SK-N-SH treated with all-trans-retinoic acid at 6 μM for 48 hours (cell line): Measurements from ENCODE around the gene TRPM7.
"Not testable (repeated sequence)": the region's sequence is repeated elsewhere in the genome, so short reads cannot be mapped to it uniquely, and the experiment has no call there.

ENCODE experiments used
- ATAC-seq: fragments of 200-7000 bp; cut with Tn5 transposase; 3 replicates; pipeline ENCODE4 v1.9.1; 2020; ENCODE audit warnings: mild to moderate bottlenecking, moderate library complexity
- ARNTL ChIP-seq: fragments of 450-650 bp; formaldehyde crosslinking; IDR thresholded peaks from 2 replicates; pipeline ENCODE4 v1.5.0; 2020; ENCODE audit warnings: low read depth, mild to moderate bottlenecking, moderate library complexity, borderline replicate concordance
- BACH2 ChIP-seq: fragments of 250-450 bp; sonication (Bioruptor Pico); IDR thresholded peaks from 2 replicates; pipeline ENCODE4 v1.9.0; 2021; ENCODE audit warnings: mild to moderate bottlenecking, borderline replicate concordance
- CSDC2 ChIP-seq: fragments of 250-450 bp; sonication (Bioruptor Pico); IDR thresholded peaks from 2 replicates; pipeline ENCODE4 v1.5.0; 2020; ENCODE audit warnings: mild to moderate bottlenecking, moderate library complexity
- CSRNP3 ChIP-seq: fragments of 250-450 bp; sonication (Bioruptor Pico); IDR thresholded peaks from 2 replicates; pipeline ENCODE4 v1.5.1; 2021; ENCODE audit warnings: mild to moderate bottlenecking, moderate library complexity
- ISL1 ChIP-seq: fragments of 250-450 bp; sonication (Bioruptor Pico); IDR thresholded peaks from 2 replicates; pipeline ENCODE4 v2.1.2; 2022; ENCODE audit warnings: mild to moderate bottlenecking, moderate library complexity
- OSR1 ChIP-seq: fragments of 250-450 bp; sonication (Bioruptor Pico); IDR thresholded peaks from 2 replicates; pipeline ENCODE4 v1.8.0; 2022; ENCODE audit warnings: moderate library complexity, mild to moderate bottlenecking, inconsistent platforms
- PPARA ChIP-seq: fragments of 250-450 bp; sonication (Bioruptor Pico); IDR thresholded peaks from 2 replicates; pipeline ENCODE4 v1.5.0; 2020; ENCODE audit warnings: mild to moderate bottlenecking, borderline replicate concordance
- RARB ChIP-seq: fragments of 250-450 bp; sonication (Bioruptor Pico); IDR thresholded peaks from 2 replicates; pipeline ENCODE4 v1.8.0; 2021; ENCODE audit warnings: mild to moderate bottlenecking, moderate library complexity
- TCF4 ChIP-seq: fragments of 250-450 bp; sonication (Bioruptor Pico); IDR thresholded peaks from 2 replicates; pipeline ENCODE4 v1.8.0; 2021; ENCODE audit warnings: mild to moderate bottlenecking, moderate library complexity, borderline replicate concordance
- TOX ChIP-seq: fragments of 250-450 bp; sonication (Bioruptor Pico); IDR thresholded peaks from 2 replicates; pipeline ENCODE4 v1.8.0; 2021; ENCODE audit warnings: mild to moderate bottlenecking, moderate library complexity, borderline replicate concordance
- TSHZ2 ChIP-seq: fragments of 250-450 bp; sonication (Bioruptor Pico); IDR thresholded peaks from 2 replicates; pipeline ENCODE4 v1.5.0; 2020; ENCODE audit warnings: mild to moderate bottlenecking, moderate library complexity
- ZFP30 ChIP-seq: fragments of 450-650 bp; formaldehyde crosslinking; IDR thresholded peaks from 2 replicates; pipeline ENCODE4 v1.5.0; 2022; ENCODE audit warnings: mild to moderate bottlenecking, moderate library complexity
- ZNF565 ChIP-seq: fragments of 450-650 bp; formaldehyde crosslinking; conservative IDR thresholded peaks from 2 replicates; pipeline ENCODE4 v1.5.0; 2020; ENCODE audit warnings: low read depth, mild to moderate bottlenecking, moderate library complexity
- ZNF8 ChIP-seq: fragments of 450-650 bp; formaldehyde crosslinking; IDR thresholded peaks from 2 replicates; pipeline ENCODE4 v1.5.0; 2020; ENCODE audit warnings: mild to moderate bottlenecking, moderate library complexity
- TF ChIP-seq, protein P1 (sequence below): fragments of 250-450 bp; sonication (Bioruptor Pico); IDR thresholded peaks from 2 replicates; pipeline ENCODE4 v1.8.0; 2021; ENCODE audit warnings: low read depth, mild to moderate bottlenecking, moderate library complexity, borderline replicate concordance
- TF ChIP-seq, protein P2 (sequence below): fragments of 250-450 bp; sonication (Bioruptor Pico); IDR thresholded peaks from 2 replicates; pipeline ENCODE4 v1.5.1; 2020; ENCODE audit warnings: low read depth, mild to moderate bottlenecking, moderate library complexity
- TF ChIP-seq, protein P3 (sequence below): fragments of 250-450 bp; sonication (Bioruptor Pico); IDR thresholded peaks from 2 replicates; pipeline ENCODE4 v1.8.0; 2020; ENCODE audit warnings: mild to moderate bottlenecking, moderate library complexity, borderline replicate concordance

The TRPM7 gene

DNA sequence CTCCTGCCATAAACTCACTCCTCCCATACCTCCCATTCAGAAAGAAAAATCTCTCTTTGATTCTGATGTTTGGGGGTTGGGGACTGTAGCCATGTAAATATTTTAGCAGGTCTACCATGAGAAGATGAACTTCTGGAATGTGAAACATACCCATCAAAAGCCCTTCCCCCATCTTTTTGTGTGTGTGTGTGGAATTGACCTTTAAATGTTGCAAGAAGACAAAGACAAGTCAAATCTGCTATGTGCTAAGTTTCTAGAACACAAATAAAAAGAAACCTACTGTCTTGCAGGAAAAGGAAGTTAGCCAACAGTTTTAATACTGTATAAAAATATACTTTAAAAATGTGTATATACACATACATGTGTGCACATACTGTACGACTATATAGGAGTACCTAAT lies 110.4 kb downstream of the TRPM7 start:
- TF ChIP-seq, protein P1, sequence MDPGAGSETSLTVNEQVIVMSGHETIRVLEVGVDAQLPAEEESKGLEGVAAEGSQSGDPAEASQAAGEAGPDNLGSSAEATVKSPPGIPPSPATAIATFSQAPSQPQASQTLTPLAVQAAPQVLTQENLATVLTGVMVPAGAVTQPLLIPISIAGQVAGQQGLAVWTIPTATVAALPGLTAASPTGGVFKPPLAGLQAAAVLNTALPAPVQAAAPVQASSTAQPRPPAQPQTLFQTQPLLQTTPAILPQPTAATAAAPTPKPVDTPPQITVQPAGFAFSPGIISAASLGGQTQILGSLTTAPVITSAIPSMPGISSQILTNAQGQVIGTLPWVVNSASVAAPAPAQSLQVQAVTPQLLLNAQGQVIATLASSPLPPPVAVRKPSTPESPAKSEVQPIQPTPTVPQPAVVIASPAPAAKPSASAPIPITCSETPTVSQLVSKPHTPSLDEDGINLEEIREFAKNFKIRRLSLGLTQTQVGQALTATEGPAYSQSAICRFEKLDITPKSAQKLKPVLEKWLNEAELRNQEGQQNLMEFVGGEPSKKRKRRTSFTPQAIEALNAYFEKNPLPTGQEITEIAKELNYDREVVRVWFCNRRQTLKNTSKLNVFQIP (CRISPR knock-in tag) = no peak
- TF ChIP-seq TCF4 = no peak
- no peak for TF ChIP-seq CSRNP3 (CRISPR knock-in tag)
- no peak for TF ChIP-seq ZNF8 (CRISPR knock-in tag)
- no peak for TF ChIP-seq CSDC2 (CRISPR knock-in tag)
- no peak for TF ChIP-seq PPARA (CRISPR knock-in tag)
- no peak for TF ChIP-seq ARNTL
- TF ChIP-seq BACH2 = no peak
- no peak for TF ChIP-seq OSR1 (CRISPR knock-in tag)
- TF ChIP-seq, protein P2, sequence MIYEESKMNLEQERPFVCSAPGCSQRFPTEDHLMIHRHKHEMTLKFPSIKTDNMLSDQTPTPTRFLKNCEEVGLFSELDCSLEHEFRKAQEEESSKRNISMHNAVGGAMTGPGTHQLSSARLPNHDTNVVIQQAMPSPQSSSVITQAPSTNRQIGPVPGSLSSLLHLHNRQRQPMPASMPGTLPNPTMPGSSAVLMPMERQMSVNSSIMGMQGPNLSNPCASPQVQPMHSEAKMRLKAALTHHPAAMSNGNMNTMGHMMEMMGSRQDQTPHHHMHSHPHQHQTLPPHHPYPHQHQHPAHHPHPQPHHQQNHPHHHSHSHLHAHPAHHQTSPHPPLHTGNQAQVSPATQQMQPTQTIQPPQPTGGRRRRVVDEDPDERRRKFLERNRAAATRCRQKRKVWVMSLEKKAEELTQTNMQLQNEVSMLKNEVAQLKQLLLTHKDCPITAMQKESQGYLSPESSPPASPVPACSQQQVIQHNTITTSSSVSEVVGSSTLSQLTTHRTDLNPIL (CRISPR knock-in tag) = no peak
- no peak for TF ChIP-seq ISL1 (CRISPR knock-in tag)
- TF ChIP-seq, protein P3, sequence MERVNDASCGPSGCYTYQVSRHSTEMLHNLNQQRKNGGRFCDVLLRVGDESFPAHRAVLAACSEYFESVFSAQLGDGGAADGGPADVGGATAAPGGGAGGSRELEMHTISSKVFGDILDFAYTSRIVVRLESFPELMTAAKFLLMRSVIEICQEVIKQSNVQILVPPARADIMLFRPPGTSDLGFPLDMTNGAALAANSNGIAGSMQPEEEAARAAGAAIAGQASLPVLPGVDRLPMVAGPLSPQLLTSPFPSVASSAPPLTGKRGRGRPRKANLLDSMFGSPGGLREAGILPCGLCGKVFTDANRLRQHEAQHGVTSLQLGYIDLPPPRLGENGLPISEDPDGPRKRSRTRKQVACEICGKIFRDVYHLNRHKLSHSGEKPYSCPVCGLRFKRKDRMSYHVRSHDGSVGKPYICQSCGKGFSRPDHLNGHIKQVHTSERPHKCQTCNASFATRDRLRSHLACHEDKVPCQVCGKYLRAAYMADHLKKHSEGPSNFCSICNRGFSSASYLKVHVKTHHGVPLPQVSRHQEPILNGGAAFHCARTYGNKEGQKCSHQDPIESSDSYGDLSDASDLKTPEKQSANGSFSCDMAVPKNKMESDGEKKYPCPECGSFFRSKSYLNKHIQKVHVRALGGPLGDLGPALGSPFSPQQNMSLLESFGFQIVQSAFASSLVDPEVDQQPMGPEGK (CRISPR knock-in tag) = no peak
- no peak for TF ChIP-seq ZNF565 (CRISPR knock-in tag)
- no peak for TF ChIP-seq TSHZ2 (CRISPR knock-in tag)
- TF ChIP-seq, all 23 proteins: peak for 0
- ATAC-seq = no peak

- not testable (repeated sequence) for ATAC-seq
Measured at GRCh38 chr15:50573842-50574241, 112.8 kb downstream of the TRPM7 start.

DNA sequence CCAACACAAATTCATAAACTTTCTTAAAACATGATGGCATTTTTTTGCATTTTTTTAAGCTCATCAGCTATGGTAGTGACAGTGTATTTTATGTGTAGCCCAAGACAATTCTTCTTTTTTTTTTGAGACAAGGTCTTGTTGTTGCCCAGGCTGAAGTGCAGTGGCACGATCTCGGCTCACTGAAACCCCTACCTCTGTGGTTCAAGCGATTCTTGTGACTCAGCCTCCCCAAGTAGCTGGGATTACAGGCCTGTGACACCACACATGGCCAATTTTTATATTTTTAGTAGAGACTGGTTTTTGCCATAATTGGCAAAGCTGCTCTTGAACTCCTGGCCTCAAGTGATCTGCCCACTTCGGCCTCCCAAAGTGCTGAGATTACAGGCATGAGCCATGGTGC lies 122.8 kb downstream of the TRPM7 start:
- ATAC-seq = no peak
- TF ChIP-seq TCF4 (no peak), TSHZ2 (CRISPR knock-in tag) (no peak), TOX (CRISPR knock-in tag) (no peak), CSRNP3 (CRISPR knock-in tag) (no peak), OSR1 (CRISPR knock-in tag) (no peak), PPARA (CRISPR knock-in tag) (no peak), ZFP30 (CRISPR knock-in tag) (no peak), RARB (CRISPR knock-in tag) (no peak)
- TF ChIP-seq, protein P2 (CRISPR knock-in tag) = no peak
- TF ChIP-seq, protein P3 (CRISPR knock-in tag) = no peak
- TF ChIP-seq, protein P1 (CRISPR knock-in tag) = no peak
